ENCODE measurements around the gene SNX6.

- TF ChIP-seq, protein P1, sequence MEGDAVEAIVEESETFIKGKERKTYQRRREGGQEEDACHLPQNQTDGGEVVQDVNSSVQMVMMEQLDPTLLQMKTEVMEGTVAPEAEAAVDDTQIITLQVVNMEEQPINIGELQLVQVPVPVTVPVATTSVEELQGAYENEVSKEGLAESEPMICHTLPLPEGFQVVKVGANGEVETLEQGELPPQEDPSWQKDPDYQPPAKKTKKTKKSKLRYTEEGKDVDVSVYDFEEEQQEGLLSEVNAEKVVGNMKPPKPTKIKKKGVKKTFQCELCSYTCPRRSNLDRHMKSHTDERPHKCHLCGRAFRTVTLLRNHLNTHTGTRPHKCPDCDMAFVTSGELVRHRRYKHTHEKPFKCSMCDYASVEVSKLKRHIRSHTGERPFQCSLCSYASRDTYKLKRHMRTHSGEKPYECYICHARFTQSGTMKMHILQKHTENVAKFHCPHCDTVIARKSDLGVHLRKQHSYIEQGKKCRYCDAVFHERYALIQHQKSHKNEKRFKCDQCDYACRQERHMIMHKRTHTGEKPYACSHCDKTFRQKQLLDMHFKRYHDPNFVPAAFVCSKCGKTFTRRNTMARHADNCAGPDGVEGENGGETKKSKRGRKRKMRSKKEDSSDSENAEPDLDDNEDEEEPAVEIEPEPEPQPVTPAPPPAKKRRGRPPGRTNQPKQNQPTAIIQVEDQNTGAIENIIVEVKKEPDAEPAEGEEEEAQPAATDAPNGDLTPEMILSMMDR (IDR thresholded peaks at IDR 0.05) = no peak
- no peak for TF ChIP-seq EP300 (IDR thresholded peaks at IDR 0.05)
These were observed 10.5 kb downstream of the SNX6 start for GRCh38 chr14:34619471-34619870.

Measured in ovary (tissue), 3 donors.